SK-N-MC (cell line): ENCODE results near the gene RSF1.

Experiments
- DNase-seq: peaks from one replicate; pipeline ENCODE4 v3.0.0-alpha.2; 2011; ENCODE audit warnings: low read depth, low spot score
- H3K27ac ChIP-seq: fragments of 200-600 bp; sonication (generic); 2 replicates; pipeline ENCODE4 v1.5.1; 2016; ENCODE audit warnings: mixed run types
- H3K36me3 ChIP-seq: fragments of 200-600 bp; sonication (generic); 2 replicates; pipeline ENCODE4 v1.6.1; 2017; ENCODE audit warnings: antibody characterized with exemption, low read length, mixed read lengths; ENCODE audit not compliant: insufficient read depth
- H3K4me3 ChIP-seq: fragments of 200-600 bp; sonication (generic); 2 replicates; pipeline ENCODE4 v1.5.1; 2016
- H3K9ac ChIP-seq: fragments of 200-600 bp; sonication (generic); 2 replicates; pipeline ENCODE4 v1.8.0; 2017; ENCODE audit warnings: mixed run types, mixed read lengths; ENCODE audit not compliant: insufficient read length
- H3K9me3 ChIP-seq: fragments of 200-600 bp; sonication (generic); 2 replicates; pipeline ENCODE4 v1.6.1; 2017; ENCODE audit warnings: low read depth, mild to moderate bottlenecking, antibody characterized with exemption, low read length, moderate library complexity, mixed read lengths
- EZH2 ChIP-seq: fragments of 200-600 bp; sonication (generic); IDR thresholded peaks from one replicate; pipeline ENCODE4 v1.6.1; 2017; ENCODE audit warnings: antibody characterized with exemption
- FOXP2 ChIP-seq: optimal IDR thresholded peaks from 2 replicates; pipeline ENCODE3; 2011; ENCODE audit warnings: mild to moderate bottlenecking, moderate library complexity; ENCODE audit not compliant: insufficient read depth; ENCODE audit errors: extremely low read length, control extremely low read depth
- POLR2AphosphoS5 ChIP-seq: IDR thresholded peaks from 2 replicates; pipeline ENCODE4 v1.6.1; 2012; ENCODE audit warnings: mild to moderate bottlenecking, low read depth, low read length, borderline replicate concordance

The RSF1 gene

GRCh38 chr11:77669848-77670511, 150.5 kb downstream of the RSF1 start:
- Histone ChIP-seq H3K27ac (no peak overlapping the region), H3K9ac (no peak overlapping the region), H3K9me3 (no peaks in the 10 kb centered on the region), H3K4me3 (no peak overlapping the region), H3K36me3 (peaks cover 68% of the 10 kb centered on the region)
- TF ChIP-seq FOXP2 (no peak), EZH2 (no peak), POLR2AphosphoS5 (no peak)
- no peak for DNase-seq

- Histone ChIP-seq H3K36me3 (peaks cover 59% of the 10 kb centered on the region), H3K9ac (no peak overlapping the region), H3K27ac (no peak overlapping the region), H3K4me3 (no peak overlapping the region), H3K9me3 (no peaks in the 10 kb centered on the region)
- TF ChIP-seq POLR2AphosphoS5 (no peak), FOXP2 (no peak), EZH2 (no peak)
- DNase-seq, result no peak
These were observed 151.8 kb downstream of the RSF1 start for GRCh38 chr11:77668760-77669159.

GRCh38 chr11:77665240-77665965, 155.1 kb downstream of the RSF1 start:
- no peaks in the 10 kb centered on the region for H3K9me3 ChIP-seq
- no peak for DNase-seq
- H3K36me3 ChIP-seq, result peaks cover 32% of the 10 kb centered on the region
- no peak overlapping the region for H3K4me3 ChIP-seq
- H3K9ac ChIP-seq, result no peak overlapping the region
- H3K27ac ChIP-seq, result no peak overlapping the region
- TF ChIP-seq FOXP2, result no peak
- TF ChIP-seq EZH2, result no peak
- no peak for TF ChIP-seq POLR2AphosphoS5

- Histone ChIP-seq H3K27ac (no peak overlapping the region), H3K9ac (no peak overlapping the region), H3K4me3 (no peak overlapping the region), H3K9me3 (no peaks in the 10 kb centered on the region), H3K36me3 (peaks cover 4% of the 10 kb centered on the region; the same call in 1 of the 2 replicates)
- TF ChIP-seq POLR2AphosphoS5 (no peak), FOXP2 (no peak), EZH2 (no peak)
- DNase-seq, result no peak
These were observed 158.9 kb downstream of the RSF1 start for GRCh38 chr11:77661670-77662069.

- no peak for DNase-seq
- no peak overlapping the region for H3K4me3 ChIP-seq
- no peak overlapping the region for H3K27ac ChIP-seq
- H3K36me3 ChIP-seq, result peaks cover 3% of the 10 kb centered on the region; the same call in 1 of the 2 replicates
- no peak overlapping the region for H3K9ac ChIP-seq
- no peak for TF ChIP-seq POLR2AphosphoS5
- TF ChIP-seq FOXP2, result no peak
- TF ChIP-seq EZH2, result no peak
- H3K9me3 ChIP-seq, result no peaks in the 10 kb centered on the region
These were observed 159.6 kb downstream of the RSF1 start for GRCh38 chr11:77660947-77661346.

GRCh38 chr11:77658213-77659013, 162.1 kb downstream of the RSF1 start:
- no peak for TF ChIP-seq FOXP2
- no peak for TF ChIP-seq EZH2
- TF ChIP-seq POLR2AphosphoS5, result no peak
- no peaks in the 10 kb centered on the region for H3K36me3 ChIP-seq
- H3K9ac ChIP-seq, result no peak overlapping the region
- no peaks in the 10 kb centered on the region for H3K9me3 ChIP-seq
- H3K27ac ChIP-seq, result peak overlapping the region; percentile 80
- H3K4me3 ChIP-seq, result peak overlapping the region; percentile 38
- DNase-seq, result no peak

- no peaks in the 10 kb centered on the region for H3K9me3 ChIP-seq
- H3K4me3 ChIP-seq, result no peak overlapping the region
- H3K27ac ChIP-seq, result no peak overlapping the region
- H3K36me3 ChIP-seq, result no peaks in the 10 kb centered on the region
- no peak for DNase-seq
- H3K9ac ChIP-seq, result no peak overlapping the region
- no peak for TF ChIP-seq EZH2
- no peak for TF ChIP-seq FOXP2
- TF ChIP-seq POLR2AphosphoS5, result no peak
These were observed 164.2 kb downstream of the RSF1 start for GRCh38 chr11:77656362-77656761.

GRCh38 chr11:77654770-77655434, 165.6 kb downstream of the RSF1 start:
- Histone ChIP-seq H3K9ac (no peak overlapping the region), H3K4me3 (no peak overlapping the region), H3K9me3 (no peaks in the 10 kb centered on the region), H3K36me3 (no peaks in the 10 kb centered on the region), H3K27ac (no peak overlapping the region)
- no peak for DNase-seq
- no peak for TF ChIP-seq FOXP2
- no peak for TF ChIP-seq EZH2
- TF ChIP-seq POLR2AphosphoS5, result no peak
